SK-N-SH (cell line): ENCODE measurements around the gene CTBP2. TPM values are rescaled to one million over a fixed set of nuclear protein-coding genes. Genes with fewer than 3 reads are reported as not detected.

Experiments used
- CTCF ChIA-PET: fragments of 300-600, 350-600 bp; formaldehyde crosslinking; extraction: SDS; loops from one replicate; lab custom pipeline; 2021; lab: Yijun Ruan, JAX
- POLR2A ChIA-PET: fragments of 350-600 bp; sonication (Branson Sonifier 250); formaldehyde crosslinking; extraction: SDS; loops from one replicate; lab custom pipeline; 2020; ENCODE audit warnings: antibody characterized with exemption, inconsistent platforms; lab: Yijun Ruan, JAX
- DNase-seq: peaks from one replicate; pipeline ENCODE4 v3.0.0; 2012
- H2AFZ ChIP-seq: fragments of 200-600 bp; sonication (generic); 2 replicates; pipeline ENCODE4 v1.8.1; 2016; ENCODE audit warnings: antibody characterized with exemption, mild to moderate bottlenecking, low read depth
- H3F3A ChIP-seq: fragments of 200-600 bp; sonication (generic); replicated peaks from 2 replicates; pipeline ENCODE3; 2016; ENCODE audit warnings: antibody characterized with exemption, mild to moderate bottlenecking; ENCODE audit not compliant: insufficient read depth
- H3K27ac ChIP-seq, 2 experiments: fragments of 200-500 bp in 1 of 2; fragments of 200-600 bp in 1 of 2; sonication (Bioruptor generic) in 1 of 2; sonication (generic), shearing (Covaris generic) in 1 of 2; 2 replicates each; pipeline versions ENCODE4 v1.5.1 to v1.6.1; 2014 to 2016; ENCODE audit warnings: low read depth in 2 of 2, inconsistent platforms in 1 of 2, low read length in 1 of 2, mild to moderate bottlenecking in 1 of 2, mixed read lengths in 1 of 2
- H3K27me3 ChIP-seq: fragments of 200-600 bp; sonication (generic), shearing (Covaris generic); 2 replicates; pipeline ENCODE4 v1.6.1; 2016; ENCODE audit warnings: mixed run types; ENCODE audit not compliant: insufficient read depth
- H3K36me3 ChIP-seq, 2 experiments: fragments of 200-500 bp in 1 of 2; fragments of 200-600 bp in 1 of 2; sonication (Bioruptor generic) in 1 of 2; sonication (generic) in 1 of 2; replicated peaks in 1 of 2; 2 replicates each; pipeline versions ENCODE3 to v1.5.1; 2014 to 2016; ENCODE audit warnings: low read length in 1 of 2, mild to moderate bottlenecking in 1 of 2; ENCODE audit not compliant: insufficient read depth in 2 of 2, control insufficient read depth in 1 of 2
- H3K4me1 ChIP-seq, 2 experiments: fragments of 200-500 bp in 1 of 2; fragments of 200-600 bp in 1 of 2; sonication (Bioruptor generic) in 1 of 2; sonication (generic), shearing (Covaris generic) in 1 of 2; 2 replicates each; pipeline versions ENCODE4 v1.5.1 to v1.6.1; 2014 to 2016; ENCODE audit warnings: low read depth in 1 of 2, low read length in 1 of 2, mixed run types in 1 of 2; ENCODE audit not compliant: insufficient read depth in 2 of 2, control insufficient read depth in 1 of 2
- H3K4me2 ChIP-seq: fragments of 200-600 bp; sonication (generic), shearing (Covaris generic); 2 replicates; pipeline ENCODE4 v1.6.1; 2017; ENCODE audit warnings: mixed run types
- H3K4me3 ChIP-seq, 2 experiments: fragments of 200-500 bp in 1 of 2; fragments of 200-600 bp in 1 of 2; sonication (Bioruptor generic) in 1 of 2; sonication (generic), shearing (Covaris generic) in 1 of 2; 2 replicates each; pipeline versions ENCODE4 v1.5.1 to v1.8.1; 2014 to 2016; ENCODE audit warnings: low read depth in 2 of 2, inconsistent platforms in 1 of 2, low read length in 1 of 2, mild to moderate bottlenecking in 1 of 2, mixed read lengths in 1 of 2, moderate library complexity in 1 of 2
- H3K79me2 ChIP-seq: fragments of 200-600 bp; sonication (generic); 2 replicates; pipeline ENCODE4 v1.8.1; 2017; ENCODE audit warnings: mild to moderate bottlenecking; ENCODE audit not compliant: insufficient read depth
- H3K9ac ChIP-seq: fragments of 200-600 bp; sonication (generic); 2 replicates; pipeline ENCODE4 v1.6.1; 2017; ENCODE audit warnings: mixed run types
- H3K9me2 ChIP-seq: fragments of 200-600 bp; sonication (generic); 2 replicates; pipeline ENCODE4 v1.6.1; 2017; ENCODE audit warnings: mixed run types
- H3K9me3 ChIP-seq: fragments of 200-600 bp; sonication (generic); 2 replicates; pipeline ENCODE4 v1.6.1; 2017; ENCODE audit warnings: mixed run types, mild to moderate bottlenecking, moderate library complexity
- H4K20me1 ChIP-seq: fragments of 200-600 bp; sonication (generic); 2 replicates; pipeline ENCODE4 v1.6.1; 2017; ENCODE audit warnings: mild to moderate bottlenecking, mixed run types; ENCODE audit not compliant: insufficient read depth
- CTCF ChIP-seq: fragments of 200-600 bp; sonication (generic); IDR thresholded peaks from 2 replicates; pipeline ENCODE4 v1.6.1; 2017; ENCODE audit warnings: antibody characterized with exemption, mild to moderate bottlenecking, moderate library complexity
- ELF1 ChIP-seq: IDR thresholded peaks from 2 replicates; pipeline ENCODE4 v1.4.0; 2012
- FOXM1 ChIP-seq: IDR thresholded peaks from 2 replicates; pipeline ENCODE4 v1.4.0; 2012; ENCODE audit warnings: low read depth, mild to moderate bottlenecking
- GABPA ChIP-seq: IDR thresholded peaks from 2 replicates; pipeline ENCODE4 v1.4.0; 2012; ENCODE audit warnings: low read depth, mild to moderate bottlenecking
- IRF3 ChIP-seq: fragments of 150-350 bp; IDR thresholded peaks from 2 replicates; pipeline ENCODE4 v1.6.1; 2016; ENCODE audit warnings: mild to moderate bottlenecking, low read depth, low read length
- JUND ChIP-seq: IDR thresholded peaks from 2 replicates; pipeline ENCODE4 v1.4.0; 2012
- MAX ChIP-seq: IDR thresholded peaks from 2 replicates; pipeline ENCODE4 v1.4.0; 2012; ENCODE audit warnings: low read depth
- MXI1 ChIP-seq: IDR thresholded peaks from 2 replicates; pipeline ENCODE4 v1.6.1; 2012; ENCODE audit warnings: mild to moderate bottlenecking, low read depth, low read length, improper control_type of control experiment
- NFIC ChIP-seq: IDR thresholded peaks from 2 replicates; pipeline ENCODE4 v1.4.0; 2012; ENCODE audit warnings: borderline replicate concordance
- POLR2AphosphoS5 ChIP-seq: IDR thresholded peaks from 2 replicates; pipeline ENCODE4 v1.6.1; 2012; ENCODE audit warnings: low read depth, low read length
- RXRA ChIP-seq: IDR thresholded peaks from 2 replicates; pipeline ENCODE4 v1.4.0; 2012; ENCODE audit warnings: low read depth, mild to moderate bottlenecking, borderline replicate concordance
- SIN3A ChIP-seq: IDR thresholded peaks from 2 replicates; pipeline ENCODE4 v1.6.1; 2012; ENCODE audit warnings: low read depth, mild to moderate bottlenecking, low read length, moderate library complexity, borderline replicate concordance
- TAF1 ChIP-seq: IDR thresholded peaks from 2 replicates; pipeline ENCODE4 v1.6.1; 2012; ENCODE audit warnings: low read depth, mild to moderate bottlenecking, low read length, moderate library complexity, borderline replicate concordance
- TCF12 ChIP-seq: IDR thresholded peaks from 2 replicates; pipeline ENCODE4 v1.4.0; 2012
- TEAD4 ChIP-seq: IDR thresholded peaks from 2 replicates; pipeline ENCODE4 v1.4.0; 2012; ENCODE audit warnings: mild to moderate bottlenecking, borderline replicate concordance; ENCODE audit not compliant: insufficient read depth
- USF1 ChIP-seq: IDR thresholded peaks from 2 replicates; pipeline ENCODE4 v1.4.0; 2012; ENCODE audit warnings: low read depth, borderline replicate concordance
- ZBTB33 ChIP-seq: IDR thresholded peaks from 2 replicates; pipeline ENCODE4 v1.4.0; 2012; ENCODE audit warnings: low read depth, borderline replicate concordance
- WGBS: methylation state at CpG from one replicate; pipeline ENCODE4 v1.1.6; 2017; ENCODE audit warnings: low lambda C conversion rate; 5-methylcytosine and 5-hydroxymethylcytosine counted together
- polyA plus RNA-seq, 3 experiments: library from polyadenylated mRNA; depleted of rRNA; stranded (reverse); fragments of >200 nt; gene quantifications; 2 replicates each; pipeline ENCODE4 v1.2.3, GENCODE V29; 2012

Gene CTBP2
- polyA plus RNA-seq, 1 of the 3 experiments (the other 2 are of a cell fraction), result 69.7 TPM

- no peak for TF ChIP-seq GABPA
- no peak for TF ChIP-seq MAX
- no peak for TF ChIP-seq TEAD4
Measured at GRCh38 chr10:125073996-125074395, 86.4 kb downstream of the CTBP2 start (continued).

GRCh38 chr10:125072794-125073193 is 87.6 kb downstream of the CTBP2 start:
- H3K27me3 ChIP-seq, result no peaks in the 10 kb centered on the region
- TF ChIP-seq GABPA (no peak), NFIC (no peak), ELF1 (no peak), RXRA (no peak), POLR2AphosphoS5 (no peak), JUND (no peak), IRF3 (no peak), SIN3A (no peak), FOXM1 (no peak), CTCF (no peak), TAF1 (no peak), MXI1 (no peak), ZBTB33 (no peak), TCF12 (no peak), USF1 (no peak)
- TF ChIP-seq, all 33 proteins: peak for 0
- no peak overlapping the region for H3K27ac ChIP-seq
- H4K20me1 ChIP-seq, result peaks cover 53% of the 10 kb centered on the region
- peaks cover 99% of the 10 kb centered on the region for H3K79me2 ChIP-seq
- no peak for DNase-seq
- H3K4me3 ChIP-seq, result no peak overlapping the region
- H3K4me2 ChIP-seq, result no peak overlapping the region
- no peaks in the 10 kb centered on the region for H3F3A ChIP-seq
- no peak overlapping the region for H2AFZ ChIP-seq
- H3K4me1 ChIP-seq, result peaks cover 0 to 2% of the 10 kb centered on the region in 2 experiments; a peak in 1 of 4 replicates
- H3K9me2 ChIP-seq, result no peaks in the 10 kb centered on the region
- peaks cover 5 to 9% of the 10 kb centered on the region in 2 experiments for H3K36me3 ChIP-seq
- H3K9ac ChIP-seq, result no peak overlapping the region
- no peaks in the 10 kb centered on the region for H3K9me3 ChIP-seq
- WGBS, result 90% methylated on average over 4 of the region's 4 CpGs
- POLR2A ChIA-PET, result no interaction called here
- CTCF ChIA-PET, result interaction anchor here (6.6 kb wide), 1 partner anchor 11 kb away, joined by 36 read pairs; no protein-coding TSS in a partner anchor
